ENCODE results near the gene RNFT2. TPM values are rescaled to one million over a fixed set of nuclear protein-coding genes. Genes with fewer than 3 reads are reported as not detected.

RNFT2 gene, protein sequence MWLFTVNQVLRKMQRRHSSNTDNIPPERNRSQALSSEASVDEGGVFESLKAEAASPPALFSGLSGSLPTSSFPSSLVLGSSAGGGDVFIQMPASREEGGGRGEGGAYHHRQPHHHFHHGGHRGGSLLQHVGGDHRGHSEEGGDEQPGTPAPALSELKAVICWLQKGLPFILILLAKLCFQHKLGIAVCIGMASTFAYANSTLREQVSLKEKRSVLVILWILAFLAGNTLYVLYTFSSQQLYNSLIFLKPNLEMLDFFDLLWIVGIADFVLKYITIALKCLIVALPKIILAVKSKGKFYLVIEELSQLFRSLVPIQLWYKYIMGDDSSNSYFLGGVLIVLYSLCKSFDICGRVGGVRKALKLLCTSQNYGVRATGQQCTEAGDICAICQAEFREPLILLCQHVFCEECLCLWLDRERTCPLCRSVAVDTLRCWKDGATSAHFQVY
- 10 to 100 TPM; 15.7 to 16.2 TPM for total RNA-seq

DNA sequence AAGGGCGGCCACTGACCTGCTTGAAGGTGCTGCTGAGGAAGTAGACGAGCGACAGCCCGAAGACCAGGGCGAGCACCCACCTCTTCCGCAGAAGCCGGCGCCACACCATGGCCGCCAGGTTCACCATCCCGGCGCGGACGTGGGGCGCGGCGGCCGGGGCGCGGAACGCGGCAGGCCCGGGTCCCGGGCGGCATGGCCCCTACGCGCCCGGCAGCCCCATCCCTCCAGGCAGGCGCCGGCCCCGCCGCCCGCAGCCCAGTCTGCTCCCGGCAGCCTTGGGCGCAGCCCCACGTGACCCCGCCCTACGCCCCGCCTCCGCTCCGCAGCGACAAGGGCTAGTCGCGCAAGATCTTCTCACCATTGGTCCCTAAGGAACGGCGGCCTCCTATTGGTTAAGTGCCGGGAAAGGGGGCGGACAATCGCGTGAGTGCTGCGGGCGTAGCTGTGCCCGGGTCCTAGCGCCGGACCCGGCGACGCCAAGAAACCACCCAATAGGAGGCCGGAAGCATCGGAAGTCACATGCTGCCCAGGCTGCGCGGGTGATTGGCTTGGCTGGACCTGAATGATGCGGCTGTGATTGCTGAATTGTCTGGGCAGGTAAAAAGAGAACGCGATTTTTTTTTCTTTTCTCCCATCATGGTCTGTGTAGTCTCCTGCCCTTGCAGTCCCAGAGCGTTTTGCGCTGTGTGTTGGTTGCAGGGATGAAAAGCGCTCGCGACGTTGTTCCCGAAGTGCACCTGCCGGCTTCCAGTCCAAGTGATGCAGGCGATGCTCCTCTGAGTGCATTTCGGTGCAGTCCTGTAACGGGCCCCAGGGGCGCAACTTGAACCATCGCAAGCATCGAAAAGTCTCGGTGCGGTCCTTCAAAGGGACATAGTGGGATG, at the start of gene RNFT2, which contains the start of gene SPRING1:
RNFT2 (plus strand) TSS at position 542 of the 884 bp plus-strand sequence. CDS start 2,183 bp downstream, outside the sequence.
SPRING1 (minus strand) TSS at position 296 of the 884 bp plus-strand sequence; CDS start at position 127, 169 bp downstream.
- ChIA-PET CTCF (no interaction called here), POLR2A (no interaction called here)

DNA sequence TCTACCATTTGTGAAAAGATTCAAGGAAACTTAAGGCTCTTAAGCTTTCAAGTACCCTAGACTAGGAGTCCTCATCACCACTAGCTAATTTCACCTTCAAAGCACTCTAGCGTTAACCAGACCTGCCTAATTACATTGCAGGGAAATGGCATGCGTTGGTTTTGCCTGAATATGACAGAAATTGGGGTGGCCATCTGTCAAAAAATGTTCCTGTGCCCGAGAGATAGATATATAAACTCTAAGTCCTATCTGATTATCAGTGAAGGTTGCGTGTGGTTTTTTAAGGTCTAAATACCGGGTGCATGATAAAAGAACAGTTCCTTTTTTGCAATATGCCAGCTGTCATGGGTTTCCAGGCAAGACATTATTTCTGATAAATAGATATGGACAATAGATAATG, 48.6 kb upstream of the RNFT2 start:
- POLR2A ChIA-PET = no interaction called here

DNA sequence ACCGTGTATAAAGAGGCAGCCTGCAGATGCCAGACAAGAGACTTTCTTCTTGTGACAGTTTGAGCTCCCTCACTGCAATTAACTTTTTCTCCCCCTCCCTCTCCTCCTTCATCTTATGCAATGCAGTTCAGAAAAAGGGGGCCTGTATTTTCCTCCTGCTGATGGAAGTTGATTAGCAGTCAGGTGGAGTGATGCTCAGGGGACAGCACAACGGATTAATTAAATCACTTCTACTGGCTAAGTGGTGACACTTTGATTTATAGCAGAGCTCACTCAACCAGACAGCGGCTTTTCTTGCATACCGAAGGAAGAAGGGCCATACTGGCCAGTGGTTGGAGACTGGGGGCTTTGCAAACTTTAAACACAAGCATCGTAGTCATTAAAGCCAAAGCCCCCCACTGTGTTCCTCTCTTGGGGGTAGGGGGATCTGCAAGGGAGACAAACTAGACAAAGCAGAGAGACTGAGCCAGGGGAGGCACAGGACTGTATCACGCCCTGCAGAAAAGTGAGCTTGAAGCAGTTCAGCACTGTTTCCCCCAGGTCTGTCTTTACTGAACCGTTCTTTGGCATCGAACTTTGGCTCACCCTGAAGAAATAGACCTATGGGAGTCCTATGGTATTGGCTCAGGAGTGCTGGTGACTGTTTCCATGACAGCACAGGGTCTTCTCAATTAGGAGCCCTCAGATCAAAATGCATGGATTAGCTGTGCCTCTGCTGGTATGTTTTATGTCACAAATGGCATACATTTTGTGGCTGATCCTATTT, 48.0 kb upstream of the RNFT2 start:
- POLR2A ChIA-PET = no interaction called here
- CTCF ChIA-PET = no interaction called here

More for the DNA sequence above, 48.6 kb upstream of the RNFT2 start:
- CTCF ChIA-PET = no interaction called here

DNA sequence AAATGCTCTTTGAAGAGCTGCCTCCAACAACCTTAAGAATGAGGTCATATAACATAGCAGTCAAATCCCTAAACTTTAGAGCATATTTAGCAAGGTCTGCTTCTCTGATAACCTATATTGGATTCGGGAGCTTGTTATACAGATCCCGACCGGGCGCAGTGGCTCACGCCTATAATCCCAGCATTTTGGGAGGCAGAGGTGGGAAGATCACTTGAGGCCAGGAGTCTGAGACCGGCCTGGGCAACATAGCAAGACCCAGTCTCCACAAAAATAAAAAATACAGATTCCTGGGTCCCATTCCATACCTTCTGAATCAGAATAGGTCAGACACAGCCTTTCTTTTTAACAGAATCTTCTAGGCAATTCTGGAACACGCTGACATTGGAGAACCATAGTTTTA, 46.9 kb upstream of the RNFT2 start:
- CTCF ChIA-PET = no interaction called here
- POLR2A ChIA-PET = no interaction called here

DNA sequence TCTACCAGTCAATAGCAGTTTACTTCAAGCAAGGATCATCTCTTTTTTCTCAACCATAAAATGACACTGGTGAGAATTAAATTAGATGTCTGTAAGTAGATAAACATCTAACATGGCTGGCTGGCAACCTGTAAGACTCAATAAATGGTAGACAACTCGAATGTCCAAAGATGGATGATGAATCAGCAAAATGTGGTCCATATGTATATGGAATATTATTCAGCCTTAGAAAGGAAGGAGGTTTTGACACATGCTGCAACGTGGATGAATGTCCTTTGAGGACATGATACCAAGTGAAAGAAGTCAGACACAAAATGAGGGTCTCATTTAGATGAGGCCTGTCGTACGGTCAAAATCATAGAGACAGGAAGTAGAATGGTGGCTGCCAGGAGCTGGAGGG, 46.5 kb upstream of the RNFT2 start:
- ChIA-PET POLR2A (no interaction called here), CTCF (interaction anchor here (0.6 kb wide), 1 partner anchor 23 kb away, joined by 3 read pairs; no protein-coding TSS in a partner anchor)

DNA sequence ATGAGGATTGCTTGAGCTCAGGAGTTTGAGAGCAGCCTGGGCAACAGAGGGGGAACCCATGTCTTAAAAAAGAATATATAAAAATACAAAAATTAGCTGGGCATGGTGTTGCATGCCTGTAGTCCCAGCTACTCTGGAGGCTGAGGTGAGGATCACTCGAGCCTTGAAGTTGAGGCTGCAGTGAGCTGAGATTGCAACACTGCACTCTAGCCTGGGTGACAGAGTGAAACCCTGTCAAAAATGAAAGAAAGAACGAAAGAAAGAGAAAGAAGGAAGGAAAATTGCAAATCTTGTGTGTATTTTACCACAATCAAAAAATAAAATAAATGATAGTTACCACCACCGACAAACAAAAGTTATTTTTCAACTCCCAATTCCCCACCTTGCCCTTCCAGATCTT, 45.5 kb upstream of the RNFT2 start:
- POLR2A ChIA-PET = no interaction called here
- CTCF ChIA-PET = interaction anchor here (0.5 kb wide), 1 partner anchor 197 kb away, joined by 3 read pairs; no protein-coding TSS in a partner anchor

DNA sequence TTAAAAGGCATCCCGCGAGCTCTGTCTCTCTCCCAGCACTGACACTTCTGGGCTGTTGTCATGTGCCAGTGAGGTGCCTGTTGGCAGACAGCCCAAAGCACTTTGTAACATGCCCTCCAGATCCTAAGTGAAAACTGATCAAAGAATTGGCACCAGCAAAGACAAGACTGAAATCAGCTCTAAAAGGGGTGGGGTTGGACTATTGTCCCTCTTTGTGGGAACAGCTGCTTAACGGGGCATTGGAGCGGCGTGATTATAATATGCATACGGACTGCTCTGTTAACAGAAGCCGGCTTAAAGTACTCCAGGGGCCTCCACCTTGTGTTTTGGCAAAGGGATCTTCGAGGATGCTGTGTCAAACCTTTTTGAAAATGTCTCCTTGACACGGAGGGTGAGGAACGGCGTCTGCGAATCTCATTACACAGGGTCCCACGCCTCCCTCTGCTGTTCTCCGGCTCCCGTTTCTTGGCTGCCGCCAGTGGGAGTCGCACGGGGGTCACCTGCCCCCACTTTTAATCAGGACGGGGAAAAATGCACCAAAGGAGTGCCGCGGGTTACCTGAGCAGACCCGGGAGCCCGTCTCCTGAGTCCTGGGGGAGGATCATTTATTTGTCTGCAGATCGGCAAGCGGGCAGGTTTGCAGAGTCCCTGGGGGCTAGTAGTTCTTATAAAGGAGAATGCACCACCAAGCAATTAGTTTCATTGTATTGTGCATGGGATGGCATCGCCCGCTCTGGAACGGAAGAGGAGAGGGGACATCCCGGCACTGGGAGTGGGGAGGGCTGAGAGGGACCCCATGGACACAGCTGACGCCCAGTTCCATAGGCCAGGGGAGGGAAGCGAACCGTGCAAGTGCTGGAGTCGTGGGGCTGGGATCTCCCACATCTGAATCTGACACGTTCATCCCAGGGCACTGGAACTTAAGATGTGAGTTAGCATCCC, 44.6 kb upstream of the RNFT2 start:
- ChIA-PET POLR2A (no interaction called here), CTCF (interaction anchor here (0.5 kb wide), 1 partner anchor 198 kb away, joined by 3 read pairs; no protein-coding TSS in a partner anchor)

DNA sequence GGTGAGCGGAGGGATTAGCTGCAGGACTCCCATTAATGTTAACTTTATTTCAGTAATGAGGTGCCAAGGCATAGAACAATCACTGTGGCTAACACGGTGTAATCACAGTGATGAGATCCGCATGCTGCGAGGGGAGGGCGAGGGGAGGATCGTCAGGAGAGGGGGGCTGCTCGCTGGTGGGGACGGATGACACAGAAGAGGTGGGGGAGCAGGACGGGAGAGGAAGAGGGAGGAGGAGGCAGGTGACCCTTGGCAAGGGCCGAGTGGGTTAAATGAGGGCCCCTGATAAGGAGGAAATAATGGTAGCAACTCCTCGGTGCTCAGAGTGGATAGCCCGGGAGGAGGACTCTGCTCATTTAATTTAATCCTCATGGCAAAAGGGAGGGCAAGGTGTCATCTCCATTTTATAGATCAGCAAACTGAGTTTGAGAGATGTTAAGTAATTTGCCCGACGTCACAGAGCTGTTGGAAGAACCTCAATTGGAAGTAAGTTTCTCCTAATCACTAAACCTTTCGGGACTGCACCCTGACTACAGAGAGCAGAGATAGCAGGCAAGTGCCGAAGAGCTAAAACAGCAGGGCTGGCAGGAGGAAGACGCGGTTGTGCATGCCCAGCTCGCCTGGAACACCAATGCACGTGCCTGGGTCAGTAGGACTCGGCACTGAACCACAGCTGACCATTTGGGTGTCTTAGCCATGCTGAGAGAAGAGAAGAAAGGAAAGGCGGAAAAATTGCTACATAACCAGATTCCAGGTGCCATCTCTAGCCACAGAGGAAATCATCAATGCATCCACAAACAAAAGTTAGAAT, 43.3 kb upstream of the RNFT2 start:
- CTCF ChIA-PET = no interaction called here
- POLR2A ChIA-PET = no interaction called here

DNA sequence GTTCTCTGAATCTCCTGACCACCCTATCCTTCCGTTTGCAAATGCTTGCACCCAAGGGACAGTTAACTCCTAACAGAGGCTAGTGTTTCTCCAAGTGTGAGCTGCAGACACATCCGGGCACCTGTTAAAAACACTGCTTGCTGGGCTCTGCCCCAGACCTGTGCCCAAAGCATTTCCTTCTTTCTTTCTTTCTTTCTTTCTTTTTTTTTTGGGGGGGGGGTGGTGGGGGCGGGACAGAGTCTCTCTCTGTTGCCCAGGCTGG, 42.7 kb upstream of the RNFT2 start:
- CTCF ChIA-PET = no interaction called here

DNA sequence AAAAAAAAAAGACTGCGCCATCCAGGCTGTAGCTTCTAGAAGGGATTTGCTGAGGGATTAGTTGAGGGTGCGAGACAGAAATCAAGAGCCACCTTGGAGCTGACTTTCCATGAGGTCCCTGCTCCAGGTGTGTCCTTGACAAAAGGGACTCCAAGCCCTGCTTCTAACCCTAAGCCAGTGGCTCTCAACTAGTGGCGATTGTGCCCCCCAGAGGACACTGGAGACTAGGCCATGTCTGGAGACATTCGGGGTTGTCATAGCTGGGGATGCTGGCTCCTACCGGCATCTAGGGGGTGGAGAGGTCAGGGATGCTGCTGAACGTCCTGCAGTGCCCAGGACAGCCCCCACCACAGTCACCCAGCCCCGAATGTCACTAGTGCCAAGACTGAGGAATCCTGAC, 40.8 kb upstream of the RNFT2 start:
- CTCF ChIA-PET = no interaction called here
- POLR2A ChIA-PET = no interaction called here

More for the DNA sequence above, 42.7 kb upstream of the RNFT2 start:
- POLR2A ChIA-PET = no interaction called here

DNA sequence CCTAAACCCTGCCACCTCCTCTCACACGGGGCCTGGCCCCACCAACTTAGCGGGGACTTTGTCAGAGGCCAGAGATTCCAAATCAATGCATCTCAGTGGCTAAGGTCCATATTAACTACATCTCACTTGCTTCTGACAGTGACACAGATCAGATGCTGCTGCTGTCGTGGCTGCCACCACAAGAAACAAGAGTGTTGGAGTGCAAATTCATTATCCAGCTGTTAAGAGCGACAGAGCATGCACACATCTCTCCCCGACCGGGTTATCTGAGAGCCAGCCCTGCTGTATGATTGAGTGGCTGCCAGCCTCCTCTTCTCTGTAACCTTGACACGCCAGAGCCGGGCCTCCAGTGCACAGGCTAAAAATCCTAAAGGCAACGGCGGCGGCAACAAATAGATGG, 40.4 kb upstream of the RNFT2 start:
- POLR2A ChIA-PET = no interaction called here
- CTCF ChIA-PET = no interaction called here

DNA sequence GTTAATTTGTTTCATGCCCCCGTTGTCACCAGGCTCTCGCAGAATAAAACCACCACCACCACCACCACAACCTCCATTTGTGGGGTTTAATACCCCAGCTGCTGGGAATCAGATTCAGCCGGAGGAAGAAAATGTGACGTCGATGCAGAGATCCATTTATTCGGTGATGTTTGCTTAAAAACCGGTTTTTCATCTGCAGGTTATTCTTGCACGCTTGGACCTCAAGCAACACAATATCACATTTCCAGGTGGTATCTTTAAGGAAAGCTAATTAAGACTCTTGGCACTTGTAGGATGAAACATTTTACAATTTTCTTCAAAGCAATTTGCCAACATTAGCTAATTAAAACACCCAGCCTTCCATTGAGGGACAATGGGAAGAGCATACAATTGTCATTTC, 40.0 kb upstream of the RNFT2 start:
- CTCF ChIA-PET = no interaction called here
- POLR2A ChIA-PET = no interaction called here

DNA sequence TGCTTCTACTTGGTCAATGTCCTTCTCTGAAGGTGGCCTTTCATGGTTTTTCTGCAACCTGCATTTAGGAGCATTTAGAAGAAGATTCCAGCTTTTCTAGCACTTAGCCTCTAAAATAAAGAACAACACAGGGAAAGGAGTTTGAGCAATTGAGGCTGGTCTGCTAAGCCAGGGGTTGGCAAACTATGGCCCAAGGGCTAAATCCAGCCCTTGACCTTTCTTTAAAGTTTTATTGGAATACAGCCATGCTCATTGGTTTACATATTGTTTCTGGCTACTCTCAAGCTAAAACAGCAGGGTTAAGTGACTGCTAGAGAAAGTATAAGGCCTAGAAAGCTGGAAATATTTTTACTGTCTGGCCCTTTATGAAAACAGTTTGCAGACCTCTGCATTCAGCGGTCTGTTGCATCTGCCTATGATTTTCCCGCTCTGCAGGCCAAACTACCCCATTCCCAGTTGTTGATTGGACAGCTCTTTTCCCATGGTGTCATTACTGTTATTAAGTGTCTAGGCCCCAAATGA, 39.5 kb upstream of the RNFT2 start:
- CTCF ChIA-PET = no interaction called here

DNA sequence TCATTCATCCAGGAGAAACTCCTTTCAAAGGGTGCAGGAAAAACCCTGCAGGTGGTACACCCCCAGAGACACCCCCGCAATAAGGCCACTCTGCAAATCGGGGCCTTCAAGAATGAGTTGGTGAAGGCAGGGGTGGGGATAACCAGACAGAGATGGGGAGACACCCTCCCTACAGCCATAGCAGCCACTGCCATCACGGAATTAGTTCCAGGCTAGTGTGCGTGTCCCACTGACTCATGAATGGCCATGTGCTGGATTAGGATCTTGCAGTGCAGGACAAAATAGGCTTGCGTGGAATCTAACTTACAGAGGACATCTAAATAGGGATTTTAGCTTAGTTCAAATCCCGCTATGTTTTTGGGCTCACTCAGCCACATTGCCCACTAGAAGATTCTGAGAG, 38.0 kb upstream of the RNFT2 start:
- CTCF ChIA-PET = interaction anchor here (1.3 kb wide), 1 partner anchor 9 kb away, joined by 3 read pairs; no protein-coding TSS in a partner anchor
- POLR2A ChIA-PET = no interaction called here

More for the DNA sequence above, 39.5 kb upstream of the RNFT2 start:
- POLR2A ChIA-PET = no interaction called here

DNA sequence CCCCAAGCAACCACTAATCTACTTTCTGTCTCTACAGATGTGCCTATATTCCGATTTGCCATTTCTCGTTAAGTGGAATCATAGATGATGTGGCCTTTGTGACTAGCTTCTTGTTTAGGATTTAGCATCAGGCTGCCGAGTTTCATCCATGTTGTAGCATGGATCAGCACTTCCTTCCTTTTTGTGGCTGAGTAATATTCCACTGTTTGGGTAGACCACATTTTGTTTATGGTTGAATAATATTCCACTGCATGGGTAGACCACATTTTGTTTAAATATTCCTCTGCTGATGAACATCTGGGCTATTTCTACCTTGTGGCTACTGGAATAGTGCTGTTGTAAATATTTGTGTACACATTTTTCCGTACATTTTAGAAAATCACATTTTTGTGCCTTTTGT, 36.7 kb upstream of the RNFT2 start:
- POLR2A ChIA-PET = no interaction called here
- CTCF ChIA-PET = no interaction called here

DNA sequence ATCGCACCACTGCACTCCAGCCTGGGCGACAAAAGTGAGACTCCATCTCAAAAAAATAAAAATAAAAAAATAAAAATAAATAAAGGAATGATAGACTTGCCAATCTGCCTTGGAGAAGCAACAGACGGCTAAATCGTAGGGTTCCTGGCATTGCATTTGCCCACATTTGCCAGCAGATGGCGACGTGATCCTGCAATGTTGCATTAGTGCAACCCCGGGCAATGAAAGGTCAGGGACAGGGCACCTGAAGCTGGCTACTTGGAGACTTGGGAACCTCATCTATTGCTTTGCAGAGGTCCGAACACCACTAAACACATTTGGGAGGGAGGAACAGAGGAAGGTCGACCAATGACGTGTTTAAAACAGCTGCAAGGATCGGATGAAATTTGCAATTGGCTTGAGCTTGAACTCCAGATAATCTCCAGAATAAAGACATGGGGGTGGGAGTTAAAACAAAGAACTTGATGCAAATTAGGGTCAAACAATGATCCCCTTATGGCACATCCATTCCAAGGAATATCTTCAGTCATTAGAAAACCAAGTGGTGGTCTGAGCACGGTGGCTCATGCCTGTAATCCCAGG, 34.8 kb upstream of the RNFT2 start:
- ChIA-PET POLR2A (interaction anchor here (0.7 kb wide), 1 partner anchor 259 kb away, joined by 3 read pairs; no protein-coding TSS in a partner anchor), CTCF (interaction anchor here (0.9 to 1.3 kb wide), 6 partner anchors 16 to 416 kb away, joined by 3 to 5 read pairs (median 3); no protein-coding TSS in a partner anchor)

DNA sequence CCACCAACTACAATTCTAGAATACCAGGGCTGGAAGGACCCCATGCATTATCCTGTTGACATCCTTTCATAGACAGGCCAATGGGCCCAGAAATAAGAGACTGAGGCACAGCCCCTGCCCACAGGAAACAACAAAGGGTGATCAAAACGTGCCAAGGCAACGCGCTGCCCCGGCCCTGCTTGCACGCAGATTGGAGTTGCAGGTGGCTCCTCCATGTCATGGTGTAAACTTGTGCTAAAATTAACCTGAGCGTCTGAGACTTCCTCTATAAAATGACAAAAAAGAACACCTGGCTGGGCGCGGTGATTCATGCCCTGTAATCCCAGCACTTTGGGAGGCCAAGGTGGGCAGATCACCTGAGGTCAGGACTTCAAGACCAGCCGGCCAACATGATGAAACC, 30.4 kb upstream of the RNFT2 start:
- CTCF ChIA-PET = no interaction called here
- POLR2A ChIA-PET = no interaction called here
